GM19324 (cell line): Measurements from ENCODE around the gene DDX47.
"Not testable (repeated sequence)": the region's sequence is repeated elsewhere in the genome, so short reads cannot be mapped to it uniquely, and the experiment has no call there.

Source experiments
- ATAC-seq: cut with Tn5 transposase; IDR thresholded peaks from one replicate; pipeline ENCODE4 v1.9.1; 2021; ENCODE audit warnings: mild to moderate bottlenecking, moderate library complexity; ENCODE audit not compliant: unreplicated experiment, low FRiP score

The DDX47 gene

GRCh38 chr12:12796928-12797793, 16.0 kb upstream of the DDX47 start:
- no peak for ATAC-seq

- no peak for ATAC-seq
Measured at GRCh38 chr12:12797794-12798152, 15.4 kb upstream of the DDX47 start.

- ATAC-seq: no peak
Measured at GRCh38 chr12:12798480-12798879, 14.7 kb upstream of the DDX47 start.

GRCh38 chr12:12799163-12799920, 13.8 kb upstream of the DDX47 start:
- no peak for ATAC-seq

- ATAC-seq: no peak
Measured at GRCh38 chr12:12800406-12801180, 12.6 kb upstream of the DDX47 start.

- not testable (repeated sequence) for ATAC-seq
Measured at GRCh38 chr12:12801656-12802055, 11.5 kb upstream of the DDX47 start.

- ATAC-seq: peak; percentile 79
Measured at GRCh38 chr12:12803186-12803585, 10.0 kb upstream of the DDX47 start.

- ATAC-seq: no peak
Measured at GRCh38 chr12:12804011-12804410, 9.1 kb upstream of the DDX47 start.

GRCh38 chr12:12804432-12804886, 8.7 kb upstream of the DDX47 start:
- no peak for ATAC-seq

GRCh38 chr12:12806784-12807516, 6.2 kb upstream of the DDX47 start:
- ATAC-seq: no peak

- not testable (repeated sequence) for ATAC-seq
Measured at GRCh38 chr12:12807517-12807903, 5.6 kb upstream of the DDX47 start.

GRCh38 chr12:12807970-12808702, 5.0 kb upstream of the DDX47 start:
- peak; percentile 58 for ATAC-seq

GRCh38 chr12:12810553-12811021, 2.6 kb upstream of the DDX47 start:
- no peak for ATAC-seq

GRCh38 chr12:12811343-12811742, 1.8 kb upstream of the DDX47 start:
- no peak for ATAC-seq

- ATAC-seq: no peak
Measured at GRCh38 chr12:12812174-12812573, 972 bp upstream of the DDX47 start.

GRCh38 chr12:12812618-12813119, 477 bp upstream of the DDX47 start:
- ATAC-seq: no peak

GRCh38 chr12:12817616-12818015, 4.5 kb downstream of the DDX47 start:
- ATAC-seq: peak; percentile 54

- ATAC-seq: no peak
Measured at GRCh38 chr12:12818701-12819100, 5.6 kb downstream of the DDX47 start.

- no peak for ATAC-seq
Measured at GRCh38 chr12:12819221-12819620, 6.1 kb downstream of the DDX47 start.
